GM19023 (cell line): Measurements from ENCODE around the gene C8A.

Experiments
- ATAC-seq: cut with Tn5 transposase; IDR thresholded peaks from one replicate; pipeline ENCODE4 v1.9.1; 2021; ENCODE audit warnings: mild to moderate bottlenecking, moderate library complexity; ENCODE audit not compliant: unreplicated experiment

Gene C8A

DNA sequence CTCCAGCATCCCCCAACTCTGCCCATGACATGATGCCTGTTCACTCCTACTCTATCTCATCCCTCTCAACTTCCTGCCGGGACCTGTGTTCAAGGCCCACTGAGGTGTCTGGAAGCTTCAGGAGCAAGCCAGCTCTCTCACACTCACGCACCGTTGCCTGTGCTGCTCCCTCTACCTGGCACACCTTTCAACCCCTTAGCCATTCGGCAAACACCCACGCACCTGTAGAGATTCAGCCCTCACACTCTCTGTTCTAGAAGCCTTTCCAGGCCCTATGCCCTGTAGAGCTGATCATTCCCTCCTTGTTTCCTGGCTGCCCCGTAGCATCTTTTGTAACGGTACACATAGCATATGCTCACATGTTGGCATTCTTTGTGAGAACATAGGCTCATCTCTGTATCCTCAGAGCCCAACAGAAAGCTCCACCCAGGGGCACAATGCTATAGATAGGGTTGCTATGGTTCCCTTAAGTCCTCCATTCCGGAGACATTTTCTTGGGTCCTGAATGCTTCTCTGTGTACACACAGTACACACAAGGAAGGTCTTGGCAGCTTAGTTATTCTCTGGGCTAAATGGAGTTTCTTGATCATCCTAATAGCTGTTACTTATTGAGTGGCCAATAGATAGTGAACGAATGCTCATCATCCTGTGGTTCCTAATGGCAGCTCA, 109.9 kb downstream of the C8A start:
- no peak for ATAC-seq

DNA sequence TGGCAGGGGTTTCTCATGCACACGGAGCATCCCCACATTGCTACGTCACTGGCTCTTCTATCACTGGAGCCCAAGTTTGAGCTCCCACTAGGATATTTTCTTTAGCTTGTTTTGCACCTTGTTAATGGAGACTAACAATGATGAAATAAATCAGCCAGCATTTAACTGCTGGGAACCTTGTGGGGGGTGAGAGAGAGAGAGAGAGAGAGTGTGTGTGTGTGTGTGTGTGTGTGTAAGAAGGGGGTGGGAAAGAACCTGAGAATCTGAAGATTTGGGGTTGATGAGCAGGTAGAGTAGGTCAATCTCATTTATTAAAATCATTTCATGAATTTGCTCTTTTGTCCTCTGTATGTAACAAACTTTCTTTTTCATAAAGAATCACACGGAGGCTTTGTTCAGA, 110.6 kb downstream of the C8A start:
- no peak for ATAC-seq

DNA sequence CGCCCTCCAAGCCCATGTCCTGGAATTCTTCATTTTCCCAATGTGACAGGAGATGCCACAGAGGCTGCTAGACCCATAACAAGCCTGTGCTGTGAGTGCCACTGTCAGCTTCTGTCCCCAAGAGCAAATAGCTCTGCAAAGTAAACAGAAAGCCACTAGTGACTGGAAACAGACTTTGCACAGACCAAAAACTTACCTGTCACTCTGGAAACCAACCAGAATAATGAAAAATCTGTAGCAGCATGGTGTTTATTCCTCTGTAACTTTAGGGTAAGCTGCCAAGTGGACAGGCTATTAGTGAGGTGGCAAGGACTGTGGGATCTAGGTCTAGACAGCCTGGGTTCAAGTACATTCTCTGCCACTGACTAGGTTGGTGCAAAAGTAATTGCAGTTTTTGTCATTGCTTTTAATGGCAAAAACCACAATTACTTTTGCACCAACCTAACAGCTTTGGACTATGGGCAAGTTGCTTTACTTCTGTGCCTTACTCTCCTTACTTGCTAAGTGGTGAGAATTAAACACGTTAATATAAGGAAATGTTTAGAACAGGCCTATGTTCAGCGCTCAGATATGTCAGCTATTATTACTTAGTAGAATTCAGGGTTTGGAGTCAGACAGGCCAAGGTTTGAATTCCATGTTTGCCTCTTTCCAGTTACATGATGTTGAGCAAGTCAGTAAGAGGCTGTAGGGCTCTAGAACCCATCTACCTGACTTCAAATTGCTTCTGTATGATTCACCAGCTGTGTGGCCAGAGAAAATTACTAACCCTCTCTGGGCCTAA, 111.5 kb downstream of the C8A start, which contains the start of gene C8B:
Gene C8B, minus strand, starts transcription at position 100 of the 782 bp plus-strand sequence. Its CDS starts 67 bp downstream, at position 33.
- ATAC-seq: no peak

DNA sequence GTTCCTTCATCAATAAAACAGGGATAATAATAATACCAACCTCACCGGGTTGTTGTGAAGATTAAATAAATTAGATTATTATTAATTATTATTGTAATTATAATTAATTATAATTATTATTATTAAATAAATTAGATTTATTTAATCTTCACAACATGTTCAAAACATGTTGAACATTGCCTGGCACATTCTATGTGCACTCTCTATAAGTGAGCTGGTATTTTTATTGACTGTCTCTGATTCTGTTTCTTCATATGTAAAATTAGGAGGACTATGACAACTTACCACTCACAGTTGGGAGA, 112.1 kb downstream of the C8A start:
- no peak for ATAC-seq

DNA sequence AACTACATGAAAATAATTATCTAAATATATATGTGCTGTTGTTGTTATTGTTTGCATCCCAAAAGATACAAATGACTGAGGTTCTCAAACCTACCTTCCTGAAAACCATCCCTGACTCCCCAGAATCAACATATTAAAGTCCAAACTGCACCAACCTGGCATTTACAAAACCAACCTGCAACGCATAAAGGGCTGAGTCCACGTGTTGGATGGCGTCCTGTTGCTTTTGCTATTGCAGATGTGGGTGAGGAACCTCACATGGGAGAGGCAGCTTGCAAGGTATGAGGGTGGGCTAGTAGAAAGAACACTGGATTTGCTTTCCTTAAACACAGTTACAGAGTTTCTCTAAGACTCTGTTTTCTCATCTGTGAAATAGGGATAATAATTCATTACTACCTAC, 112.8 kb downstream of the C8A start:
- no peak for ATAC-seq
